GM19397 (cell line): ENCODE results near the gene PFKM.

ENCODE experiments used
- ATAC-seq: cut with Tn5 transposase; IDR thresholded peaks from one replicate; pipeline ENCODE4 v1.9.1; 2021; ENCODE audit warnings: mild to moderate bottlenecking, moderate library complexity; ENCODE audit not compliant: unreplicated experiment

Gene PFKM

DNA sequence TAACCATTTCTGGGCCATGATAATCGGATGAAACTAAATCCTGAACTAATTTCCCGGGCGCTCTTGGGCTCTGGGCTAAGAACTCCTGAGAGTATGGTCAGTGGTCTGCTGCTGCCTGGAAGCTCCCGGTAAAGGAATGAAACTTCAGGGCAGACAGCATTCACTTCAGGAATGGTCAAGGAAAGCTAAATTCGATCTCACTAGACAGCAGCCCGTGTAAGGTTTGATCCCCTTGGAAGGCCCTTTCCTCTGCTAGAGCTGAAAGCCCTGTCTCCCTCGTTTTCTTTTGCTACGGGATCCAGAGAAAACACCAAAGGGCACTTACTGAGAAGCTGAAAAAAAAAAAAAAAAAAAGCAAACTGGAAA is 37.5 kb downstream of the PFKM start:
- ATAC-seq = no peak

DNA sequence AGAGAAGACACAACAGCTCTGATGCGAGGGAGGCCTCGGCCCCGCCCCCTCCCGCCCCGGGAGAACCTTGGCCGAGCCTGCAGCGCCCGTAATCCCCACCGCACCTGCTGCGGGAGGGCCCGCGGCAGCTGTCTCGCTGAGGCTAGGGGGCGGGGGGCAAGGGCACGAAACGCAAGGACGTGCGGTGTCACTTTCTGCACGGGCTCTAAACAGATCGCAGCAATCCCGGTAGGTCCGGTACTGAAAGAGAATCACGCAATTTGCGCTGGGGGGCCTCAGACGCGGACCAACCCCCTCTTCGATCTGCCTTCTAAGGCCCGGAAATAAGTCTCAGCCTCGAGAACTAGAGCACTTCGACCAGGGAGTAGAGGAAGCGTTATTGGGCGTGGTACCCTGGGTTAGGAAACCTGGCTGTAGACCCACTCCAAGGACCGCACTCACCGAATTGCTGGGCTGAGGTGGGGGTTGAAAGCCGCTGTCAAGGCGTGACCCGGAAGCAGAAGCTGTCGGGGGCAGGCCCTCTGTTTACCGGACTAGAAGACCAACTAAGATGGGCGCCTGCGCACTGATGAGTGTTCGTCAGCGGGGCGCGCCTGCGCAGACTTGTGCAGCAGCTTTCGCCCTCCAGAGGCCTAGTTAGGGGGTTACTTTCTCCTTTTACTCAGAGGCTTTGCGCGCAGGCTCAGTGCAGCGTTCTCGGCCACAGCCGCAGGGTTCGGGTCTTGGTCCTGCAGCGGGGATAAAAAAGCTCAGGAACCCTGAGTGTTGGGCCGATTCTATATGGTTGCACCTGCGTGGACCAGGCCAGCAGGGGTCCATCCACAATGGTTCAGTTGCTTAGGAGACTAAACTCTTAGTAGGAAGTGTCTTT is 38.1 kb downstream of the PFKM start, which contains the start of gene ASB8:
Gene ASB8, minus strand, starts transcription at position 498 of the 871 bp plus-strand sequence. CDS start 4,019 bp downstream, outside the sequence.
- peak; percentile 89 for ATAC-seq

DNA sequence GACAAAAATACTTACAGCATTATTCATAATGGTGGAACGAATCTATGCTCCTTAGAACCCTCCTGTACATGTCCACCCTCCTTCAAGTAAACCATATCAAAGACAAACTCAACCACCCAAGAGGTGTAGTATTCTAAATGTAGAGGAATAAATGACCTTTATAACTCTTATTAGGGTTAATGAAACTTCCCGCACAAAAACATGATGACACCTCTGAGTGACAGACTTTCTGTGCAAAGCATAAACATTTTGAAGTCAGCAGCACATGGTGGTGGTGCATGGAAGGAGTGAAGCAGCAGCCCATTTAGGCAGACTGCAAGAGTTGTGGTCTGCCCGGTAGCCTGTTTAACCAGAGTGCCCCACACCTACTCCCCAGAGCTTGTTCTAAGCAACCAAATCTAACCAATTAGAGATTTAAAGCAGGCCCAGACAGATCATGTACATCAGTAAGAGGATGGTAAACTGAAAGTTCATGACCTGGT is 38.8 kb downstream of the PFKM start:
- ATAC-seq = no peak

DNA sequence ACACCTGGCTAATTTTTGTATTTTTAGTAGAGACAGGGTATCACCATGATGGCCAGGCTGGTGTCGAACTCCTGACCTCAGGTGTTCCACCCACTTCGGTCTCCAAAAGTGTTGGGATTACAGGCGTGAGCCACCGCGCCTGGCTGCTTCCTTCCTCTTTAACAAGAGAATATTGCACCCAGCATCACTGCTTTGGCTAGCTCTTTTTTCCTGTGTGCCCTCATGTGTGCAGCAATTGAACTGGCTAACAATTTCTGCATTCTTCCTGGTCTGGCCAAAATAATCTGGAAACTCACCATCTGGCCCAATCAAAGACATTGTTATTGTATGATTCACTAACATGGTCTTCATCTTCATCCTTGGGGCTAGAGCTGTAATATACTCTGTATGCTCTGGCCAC is 40.9 kb downstream of the PFKM start:
- ATAC-seq = no peak

DNA sequence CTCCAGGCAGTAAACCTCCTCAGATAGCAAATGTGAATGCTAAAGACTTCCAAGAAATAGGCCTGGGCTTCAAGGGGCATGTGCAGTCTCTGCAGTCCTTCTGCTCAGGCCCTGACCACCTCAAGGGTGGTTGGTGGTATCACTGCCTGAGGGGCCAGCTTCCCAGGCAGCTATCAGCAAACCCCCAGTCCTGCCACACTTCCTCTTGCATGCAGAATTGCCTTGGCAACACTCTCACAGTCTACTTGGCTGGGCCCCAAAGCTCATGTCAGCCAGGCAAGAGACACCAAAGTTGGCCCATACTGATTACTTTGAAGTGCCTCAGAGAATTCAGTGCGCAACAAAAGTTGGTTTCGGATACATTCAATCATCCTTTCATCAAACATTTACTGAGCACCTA is 41.6 kb downstream of the PFKM start:
- ATAC-seq = no peak

DNA sequence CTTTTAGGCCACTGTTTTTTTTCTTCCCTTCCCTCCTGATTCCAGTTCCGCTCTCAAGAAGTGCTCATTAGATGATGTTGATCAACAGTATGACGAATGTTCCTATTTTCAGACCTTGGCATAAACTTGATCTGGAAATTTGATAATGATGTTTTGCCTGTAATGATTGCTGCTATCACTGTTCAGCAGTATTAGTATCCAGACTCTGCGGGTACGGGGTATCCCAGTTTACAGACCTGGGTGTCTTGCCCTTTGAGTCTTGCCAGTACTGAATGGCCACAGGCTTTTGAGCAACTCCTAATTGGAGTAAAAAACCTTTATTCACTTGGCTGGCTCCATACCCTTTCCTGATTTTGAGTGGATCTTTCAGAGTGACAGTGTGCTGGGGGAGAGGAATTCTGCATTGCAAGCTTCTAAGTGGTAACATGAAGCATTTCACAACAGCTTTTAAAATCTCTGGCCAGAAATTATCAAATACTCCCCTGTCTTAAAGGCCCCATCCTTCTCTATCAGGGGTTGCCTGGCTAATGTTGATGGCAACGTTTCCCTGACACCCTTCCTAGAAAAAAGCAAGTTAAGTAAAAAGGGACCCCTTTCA is 44.1 kb downstream of the PFKM start:
- no peak for ATAC-seq

DNA sequence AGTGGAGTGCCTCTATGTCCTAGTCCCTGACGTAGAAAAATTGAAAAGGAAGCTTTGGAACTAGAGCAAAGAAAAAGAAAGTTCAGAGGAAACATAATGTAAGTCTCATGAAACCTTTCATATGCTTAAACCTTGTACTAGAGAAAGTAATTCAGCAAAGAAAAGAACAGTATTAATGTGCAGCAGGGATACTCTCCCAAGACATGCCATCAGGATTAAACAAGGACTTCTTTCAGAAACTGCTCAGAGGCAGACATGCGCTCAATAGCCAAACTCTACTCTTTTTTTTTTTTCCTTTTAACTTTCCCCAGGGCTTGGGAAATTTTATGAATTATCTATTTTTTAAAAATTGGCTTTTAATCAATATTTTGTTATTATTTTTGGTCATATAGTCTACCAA is 45.3 kb downstream of the PFKM start:
- ATAC-seq = no peak

DNA sequence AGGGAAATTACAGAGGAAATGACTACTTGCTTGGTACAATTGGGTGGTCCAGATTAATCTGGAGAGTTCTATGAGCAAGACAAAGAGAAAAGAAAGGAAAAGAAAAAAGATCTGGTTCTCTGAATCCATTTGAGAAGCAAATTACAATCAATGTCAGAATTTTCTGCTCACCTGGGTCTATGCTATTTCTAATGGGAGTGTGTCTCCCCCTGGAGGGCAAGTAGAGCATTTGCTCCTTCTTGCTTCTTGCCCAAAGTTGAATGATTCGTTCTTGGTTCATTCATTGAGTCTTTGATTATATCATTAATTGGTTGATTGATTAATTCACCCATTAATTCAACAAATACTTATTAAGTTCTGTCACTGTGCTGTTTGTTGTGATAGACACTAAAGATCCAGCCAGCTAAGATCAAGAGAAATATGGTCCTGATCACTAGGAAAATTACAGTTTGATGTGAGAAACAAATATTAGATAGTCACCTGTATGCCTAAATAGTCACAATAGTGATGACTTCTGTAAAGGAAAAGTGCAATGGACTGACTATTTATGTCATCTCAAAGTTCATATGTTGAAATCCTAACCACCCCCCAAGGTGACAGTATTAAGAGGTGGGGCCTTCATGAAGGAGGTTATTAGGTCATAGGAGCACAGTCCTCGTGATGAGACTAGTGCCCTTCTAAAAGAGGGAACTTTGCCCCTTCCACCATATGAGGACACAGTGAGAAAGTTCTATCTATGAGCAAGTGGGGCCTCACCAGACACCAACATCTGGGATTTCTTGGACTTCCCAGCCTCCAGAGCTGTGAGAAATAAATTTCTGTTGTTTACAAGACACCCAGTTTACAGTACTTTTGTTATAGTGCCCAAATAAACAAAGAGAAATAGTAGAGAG is 46.2 kb downstream of the PFKM start:
- no peak for ATAC-seq

DNA sequence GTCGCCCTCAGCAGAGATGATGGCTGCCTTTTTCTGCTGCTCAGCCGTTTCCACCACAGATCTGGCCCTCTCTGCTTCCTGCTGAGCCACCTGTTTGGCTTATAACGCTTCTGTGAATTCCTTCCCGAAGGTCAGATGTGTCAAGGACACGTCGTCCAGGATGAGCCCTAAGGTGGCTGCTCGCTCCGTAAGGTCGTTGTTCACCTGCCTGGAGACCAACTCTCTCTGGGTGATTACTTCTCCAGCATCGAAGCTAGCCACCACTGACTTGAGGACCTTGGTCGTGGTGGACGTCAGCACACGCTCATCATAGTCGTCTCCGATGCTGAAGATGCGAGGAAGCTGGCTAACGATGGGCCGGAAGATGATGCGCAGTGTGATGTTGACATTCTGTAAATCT is 49.8 kb downstream of the PFKM start:
- no peak for ATAC-seq

DNA sequence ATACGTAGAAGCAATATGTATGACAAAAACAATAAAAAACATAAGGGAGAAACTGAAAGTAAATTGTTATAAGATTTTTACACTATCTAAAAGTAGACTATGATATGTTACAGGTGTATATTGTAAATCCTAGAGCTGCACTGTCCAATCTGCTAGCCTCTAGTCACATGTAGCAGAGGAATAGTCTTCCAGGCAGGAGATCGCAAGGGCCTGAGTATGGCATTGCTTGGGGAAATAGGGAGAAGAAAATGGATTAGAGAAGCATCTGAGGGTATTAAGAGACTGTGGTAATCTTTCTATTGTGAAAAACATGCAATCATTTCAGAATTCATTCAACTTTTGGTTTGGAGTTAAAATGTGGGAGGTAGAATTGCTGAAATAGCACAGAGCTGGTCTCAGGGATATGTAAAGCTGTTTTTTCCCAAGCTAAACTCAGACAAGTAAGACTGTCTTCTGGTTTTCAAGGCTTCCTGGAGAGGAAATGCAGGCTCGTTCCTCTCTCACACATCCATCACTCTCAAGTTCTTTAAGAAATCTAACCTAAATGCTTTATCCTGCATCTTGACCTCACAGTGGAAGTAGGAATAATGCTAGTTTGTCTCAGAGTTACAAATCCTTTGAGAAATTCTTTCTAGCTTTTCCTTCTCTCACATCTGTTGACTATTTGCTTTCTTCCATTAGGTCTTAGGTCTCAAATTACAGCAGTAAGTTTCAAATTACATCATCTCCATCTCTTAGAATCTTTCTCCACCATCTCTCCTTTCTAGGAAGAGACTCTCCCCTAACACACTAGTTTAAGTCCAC is 56.7 kb downstream of the PFKM start:
- no peak for ATAC-seq

DNA sequence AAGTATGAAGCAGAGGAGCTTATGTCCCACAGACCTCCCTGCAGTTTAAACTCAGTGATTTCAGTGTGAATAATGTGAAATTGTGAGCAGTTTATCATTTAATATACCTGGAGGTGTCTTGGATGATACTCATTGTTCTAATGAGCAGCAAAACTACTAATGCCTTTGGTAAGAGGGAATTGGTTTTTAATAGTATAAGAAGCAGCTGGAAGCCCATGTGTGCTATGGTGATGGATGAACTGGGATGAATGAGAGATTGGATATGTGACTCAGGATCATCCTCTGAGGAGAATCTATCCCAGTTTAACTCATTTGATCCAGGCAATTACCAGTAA is 57.2 kb downstream of the PFKM start:
- no peak for ATAC-seq

DNA sequence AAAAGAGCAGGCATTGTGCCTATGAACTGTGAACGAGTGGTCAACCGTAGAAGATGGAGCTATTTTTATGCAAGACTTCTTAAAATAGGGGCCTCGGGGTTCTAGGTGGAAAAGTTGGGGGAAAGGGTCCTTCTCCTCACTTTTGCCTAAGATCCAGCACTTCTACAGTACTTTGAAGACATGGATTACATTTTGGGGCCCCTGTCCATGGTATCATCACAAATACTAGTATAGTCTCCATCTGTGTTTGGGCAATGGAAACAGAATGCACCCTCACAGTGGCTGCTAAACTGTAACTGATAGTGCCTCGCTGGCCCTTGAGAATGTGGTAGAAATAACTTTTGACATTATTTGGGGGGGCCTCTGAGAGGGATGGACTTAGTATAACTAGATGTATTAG is 58.8 kb downstream of the PFKM start:
- ATAC-seq = no peak

DNA sequence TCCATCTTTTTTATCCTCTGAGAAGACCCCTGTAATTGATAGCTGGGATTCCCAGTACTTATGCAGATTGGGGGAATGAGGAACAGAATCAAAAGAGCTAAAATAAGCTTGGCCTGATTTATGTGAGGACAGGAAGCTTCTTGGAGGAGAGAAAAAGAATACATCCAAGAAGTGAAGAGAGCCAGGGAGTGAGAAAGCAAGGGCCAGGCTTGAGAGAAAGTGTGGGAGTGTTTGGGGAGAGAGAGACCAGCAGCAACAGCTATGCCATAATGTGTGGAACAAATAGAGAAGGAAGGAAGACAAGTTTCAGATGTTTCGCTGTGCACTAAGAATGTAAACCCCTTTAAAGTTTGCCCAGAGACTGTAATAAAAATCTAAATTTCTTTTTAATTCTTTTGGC is 60.3 kb downstream of the PFKM start:
- no peak for ATAC-seq

DNA sequence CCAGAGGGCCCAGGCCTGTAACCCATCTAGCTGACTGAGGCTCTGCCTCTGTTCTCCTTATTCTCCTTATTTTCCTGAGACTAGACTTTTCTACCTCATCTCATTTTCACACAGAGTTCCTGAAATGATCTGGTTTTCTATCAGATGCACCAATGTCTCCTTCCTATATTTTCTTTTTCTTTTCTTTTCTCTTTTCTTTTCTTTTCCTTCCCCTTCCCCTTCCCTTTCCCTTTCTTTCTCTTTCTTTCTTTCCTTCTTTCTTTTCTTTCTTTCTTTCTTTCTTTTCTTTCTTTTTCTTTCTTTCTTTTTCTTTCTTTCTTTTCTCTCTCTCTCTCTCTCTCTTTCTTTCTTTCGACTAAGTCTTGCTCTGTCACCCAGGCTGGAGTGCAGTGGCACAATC is 61.3 kb downstream of the PFKM start:
- no peak for ATAC-seq

DNA sequence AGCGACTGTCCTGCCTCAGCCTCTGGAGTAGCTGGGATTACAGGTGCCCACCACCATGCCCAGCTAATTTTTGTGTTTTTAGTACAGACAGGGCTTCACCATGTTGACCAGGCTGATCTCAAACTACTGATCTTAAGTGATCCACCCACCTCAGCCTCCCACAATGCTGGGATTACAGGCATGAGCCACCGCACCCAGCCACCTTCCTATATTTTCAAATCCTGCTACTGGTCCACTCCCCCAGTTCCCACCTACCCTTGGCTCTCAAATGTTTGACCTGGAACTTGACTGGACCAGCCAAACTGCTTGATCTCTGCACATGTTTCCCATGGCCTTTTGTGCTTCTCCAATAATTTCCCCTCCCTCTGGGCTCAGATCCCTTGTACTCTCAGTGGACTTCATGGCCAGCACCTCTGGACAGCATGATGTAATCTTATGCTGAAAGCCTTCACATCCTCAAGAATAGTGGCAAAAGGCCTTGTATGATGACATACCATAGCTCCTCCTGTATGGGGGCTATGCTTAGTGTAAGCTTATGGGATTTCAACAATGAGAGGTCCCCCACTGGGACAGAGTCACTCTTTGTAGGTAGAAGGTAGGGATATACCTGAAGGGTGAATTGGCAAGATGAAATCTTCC is 61.8 kb downstream of the PFKM start:
- no peak for ATAC-seq

DNA sequence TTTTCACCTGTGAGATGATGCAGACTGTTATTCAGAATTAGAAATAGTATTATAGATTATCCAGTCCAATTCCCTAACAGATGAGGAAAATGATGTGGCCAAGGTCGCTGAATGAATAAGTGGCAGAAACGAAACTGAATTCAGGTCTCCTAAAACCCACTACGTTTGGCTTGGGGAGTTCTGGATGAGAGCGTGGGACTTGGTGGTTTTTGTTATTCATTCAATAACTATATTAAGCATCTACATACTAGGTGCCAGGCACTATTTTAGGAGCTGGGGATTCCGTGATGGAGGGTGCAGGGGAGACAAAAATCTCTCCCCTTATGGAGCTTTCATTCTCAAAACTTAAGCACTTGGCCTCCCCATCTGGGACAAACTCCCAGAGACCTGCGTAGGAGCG is 63.5 kb downstream of the PFKM start:
- no peak for ATAC-seq

DNA sequence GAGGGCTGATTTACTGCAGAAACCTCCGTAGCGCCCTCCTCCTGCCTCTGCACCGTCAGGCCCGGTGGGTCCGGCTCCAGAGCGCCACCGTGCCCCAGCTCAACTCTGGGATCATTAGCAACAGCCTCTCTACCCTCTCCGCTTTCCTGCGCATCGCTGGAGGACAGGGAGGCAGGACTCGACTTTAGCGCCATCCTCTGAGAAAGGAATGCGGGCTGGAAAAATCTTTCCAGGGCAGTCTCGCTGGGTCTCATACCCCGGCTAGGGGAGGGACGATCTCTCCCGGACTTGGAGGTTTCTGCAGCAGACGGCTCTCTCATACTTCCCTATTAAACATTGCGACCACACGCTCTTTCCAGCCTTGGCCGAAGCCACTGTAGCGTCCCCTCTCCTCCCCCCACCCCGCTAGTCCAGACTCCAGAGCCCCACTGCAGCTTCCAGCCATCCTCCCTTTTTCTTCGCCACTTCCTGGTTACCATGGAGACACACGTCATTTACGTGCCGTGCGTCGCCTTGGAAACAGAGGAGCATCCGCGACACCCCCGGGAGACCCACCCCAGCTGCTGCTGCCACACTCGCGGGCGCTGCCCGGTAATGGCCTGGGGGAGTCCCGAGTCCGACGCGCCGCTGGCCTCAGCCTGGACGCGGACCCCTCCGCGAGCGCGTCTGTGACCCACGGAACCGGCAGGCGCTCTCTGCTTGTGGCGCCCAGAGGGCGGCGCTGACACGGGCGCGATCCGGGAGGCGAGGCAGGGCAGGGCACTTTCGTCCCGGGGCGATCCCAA is 64.1 kb downstream of the PFKM start, which contains the start of gene CCDC184:
Gene CCDC184, plus strand, starts transcription at position 554 of the 785 bp plus-strand sequence. CDS start 479 bp downstream, outside the sequence.
- peak; percentile 75 for ATAC-seq

DNA sequence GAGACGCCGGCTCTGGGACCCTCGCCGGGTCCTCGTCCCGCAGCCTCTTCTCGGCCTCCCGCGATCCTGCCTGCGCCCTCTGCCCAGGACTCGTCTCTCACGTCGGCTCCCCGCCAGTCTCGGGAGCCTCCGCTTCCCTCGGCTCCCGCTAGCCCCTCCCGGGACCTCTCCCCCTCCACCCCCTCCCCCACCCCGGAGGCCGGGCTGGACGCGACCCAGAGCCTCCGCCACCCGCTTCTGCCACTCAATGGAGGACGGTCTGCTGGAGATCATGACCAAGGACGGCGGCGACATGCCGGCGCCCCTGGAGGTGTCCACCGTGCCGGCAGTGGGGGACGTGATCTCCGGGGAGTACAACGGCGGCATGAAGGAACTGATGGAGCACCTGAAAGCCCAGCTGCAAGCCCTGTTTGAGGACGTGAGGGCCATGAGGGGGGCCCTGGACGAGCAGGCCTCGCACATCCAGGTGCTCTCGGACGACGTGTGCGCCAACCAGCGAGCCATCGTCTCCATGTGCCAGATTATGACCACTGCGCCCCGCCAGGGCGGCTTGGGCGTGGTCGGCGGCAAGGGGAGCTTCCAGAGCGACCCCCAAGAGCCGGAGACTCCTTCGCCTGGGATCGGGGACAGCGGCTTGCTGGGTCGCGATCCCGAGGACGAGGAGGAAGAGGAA is 64.8 kb downstream of the PFKM start:
- no peak for ATAC-seq

DNA sequence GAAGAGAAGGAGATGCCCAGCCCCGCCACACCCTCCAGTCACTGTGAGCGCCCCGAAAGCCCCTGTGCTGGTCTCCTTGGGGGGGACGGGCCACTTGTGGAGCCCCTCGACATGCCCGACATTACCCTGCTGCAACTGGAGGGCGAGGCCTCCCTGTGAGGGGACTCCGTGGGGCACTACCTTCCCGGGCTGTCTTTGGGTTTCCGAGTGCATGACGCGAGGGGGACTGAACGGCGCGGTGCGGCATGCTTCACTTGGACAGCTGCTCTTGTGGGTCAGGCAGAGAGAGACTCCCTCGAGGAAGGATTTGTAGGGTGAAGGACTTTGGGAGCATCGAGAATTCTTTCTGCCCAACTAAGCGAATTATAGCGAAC is 65.4 kb downstream of the PFKM start:
- no peak for ATAC-seq
